Calu3 (cell line): ENCODE data around the gene C19orf33. TPM values are rescaled to one million over a fixed set of nuclear protein-coding genes. Genes with fewer than 3 reads are reported as not detected.

Experiments used
- BruUV-seq: library from RNA; stranded (reverse); fragments of 400-500 nt; replicated peaks from 2 replicates; lab custom pipeline; 2021; lab: Mats Ljungman, UMichigan
- CTCF ChIA-PET: fragments of 300-600 bp; sonication (Branson Sonifier 250); formaldehyde crosslinking; loops from one replicate; lab custom pipeline; 2022; ENCODE audit warnings: antibody characterized with exemption; lab: Charles Lee
- DNase-seq: peaks from one replicate; pipeline ENCODE4 v3.0.0; 2022
- H3K27ac Mint-ChIP-seq: one replicate; pipeline ENCODE4 v1.8.0; 2022; ENCODE audit warnings: mixed read lengths; ENCODE audit not compliant: unreplicated experiment
- H3K27me3 Mint-ChIP-seq: one replicate; pipeline ENCODE4 v1.8.0; 2022; ENCODE audit warnings: mixed read lengths; ENCODE audit not compliant: unreplicated experiment
- H3K36me3 Mint-ChIP-seq: one replicate; pipeline ENCODE4 v1.8.0; 2022; ENCODE audit warnings: mild to moderate bottlenecking, moderate library complexity, mixed read lengths; ENCODE audit not compliant: insufficient read depth, unreplicated experiment
- H3K4me1 Mint-ChIP-seq: one replicate; pipeline ENCODE4 v1.8.0; 2022; ENCODE audit warnings: mild to moderate bottlenecking, low read depth, mixed read lengths; ENCODE audit not compliant: unreplicated experiment
- H3K4me3 Mint-ChIP-seq: one replicate; pipeline ENCODE4 v1.8.0; 2022; ENCODE audit warnings: mild to moderate bottlenecking, low read depth, moderate library complexity, mixed read lengths; ENCODE audit not compliant: unreplicated experiment
- H3K9me3 Mint-ChIP-seq: one replicate; pipeline ENCODE4 v1.8.0; 2022; ENCODE audit warnings: low read depth, mixed read lengths; ENCODE audit not compliant: unreplicated experiment
- CTCF ChIP-seq: fragments of 200-600 bp; IDR thresholded peaks from one replicate; pipeline ENCODE4 v1.8.0; 2022; ENCODE audit warnings: antibody characterized with exemption; ENCODE audit not compliant: unreplicated experiment
- intact Hi-C: fragments of 100-400 bp; cut with micrococcal nuclease; formaldehyde crosslinking; loops from one replicate; pipeline ENCODE4 v1.10.0; 2022; ENCODE audit not compliant: unreplicated experiment
- total RNA-seq: library from RNA; stranded (reverse); gene quantifications from 2 replicates; pipeline ENCODE4 v1.2.3, GENCODE V29; 2022

C19orf33 gene
- total RNA-seq, 1 experiment from 2014 or later: 189 TPM

GRCh38 chr19:38288123-38288855 lies 15.8 kb upstream of the C19orf33 start:
- intact Hi-C loops: no loop called here
- CTCF ChIA-PET: no interaction called here
- Mint-ChIP-seq H3K27ac (no peak overlapping the region), H3K4me3 (no peak overlapping the region), H3K27me3 (no peaks in the 10 kb centered on the region), H3K36me3 (peaks cover 96% of the 10 kb centered on the region), H3K4me1 (peaks cover 32% of the 10 kb centered on the region), H3K9me3 (no peaks in the 10 kb centered on the region)
- no peak for DNase-seq
- TF ChIP-seq CTCF: no peak
- no TSS peak for BruUV-seq

- no peak for TF ChIP-seq CTCF
- no peaks in the 10 kb centered on the region for H3K9me3 Mint-ChIP-seq
- H3K27ac Mint-ChIP-seq: peak overlapping the region; percentile 80
- H3K4me3 Mint-ChIP-seq: peak overlapping the region; percentile 37
- no peak for DNase-seq
- no TSS peak for BruUV-seq
- no peaks in the 10 kb centered on the region for H3K27me3 Mint-ChIP-seq
- CTCF ChIA-PET: interaction anchor here (1.4 kb wide), 1 partner anchor 24 kb away, joined by 8 read pairs; no protein-coding TSS in a partner anchor
- intact Hi-C loops: no loop called here
- H3K4me1 Mint-ChIP-seq: peaks cover 32% of the 10 kb centered on the region
- H3K36me3 Mint-ChIP-seq: peaks cover 96% of the 10 kb centered on the region
Observed at GRCh38 chr19:38289955-38290354, 14.1 kb upstream of the C19orf33 start.

- CTCF ChIA-PET: interaction anchor here (0.5 to 1.7 kb wide), 4 partner anchors 16 to 46 kb away, joined by 3 to 8 read pairs (median 4); no protein-coding TSS in a partner anchor
- Mint-ChIP-seq H3K4me3 (peak overlapping the region; percentile 37), H3K27ac (peak overlapping the region; percentile 80), H3K27me3 (no peaks in the 10 kb centered on the region), H3K36me3 (peaks cover 96% of the 10 kb centered on the region), H3K9me3 (no peaks in the 10 kb centered on the region), H3K4me1 (peaks cover 32% of the 10 kb centered on the region)
- no TSS peak for BruUV-seq
- intact Hi-C loops: no loop called here
- TF ChIP-seq CTCF: no peak
- peak; percentile 82 for DNase-seq
Observed at GRCh38 chr19:38290631-38291147, 13.4 kb upstream of the C19orf33 start.

- Mint-ChIP-seq H3K9me3 (no peaks in the 10 kb centered on the region), H3K4me3 (no peak overlapping the region), H3K27me3 (no peaks in the 10 kb centered on the region), H3K27ac (no peak overlapping the region), H3K36me3 (peaks cover 96% of the 10 kb centered on the region), H3K4me1 (peaks cover 32% of the 10 kb centered on the region)
- DNase-seq: no peak
- intact Hi-C loops: no loop called here
- BruUV-seq: TSS peak; percentile 93
- CTCF ChIA-PET: interaction anchor here (1.7 kb wide), 1 partner anchor 17 kb away, joined by 4 read pairs; no protein-coding TSS in a partner anchor
- no peak for TF ChIP-seq CTCF
Observed at GRCh38 chr19:38291855-38292254, 12.2 kb upstream of the C19orf33 start.
